ENCODE data around the gene BLOC1S5.

BLOC1S5 gene

GRCh38 chr6:8020083-8020482 is 44.1 kb downstream of the BLOC1S5 start:
- Histone ChIP-seq H3K4me2 (ENCODE audit: low read length) (no peak overlapping the region), H3K9ac (ENCODE audit: low read length) (no peak overlapping the region), H2AFZ (ENCODE audit: insufficient read depth, low read length, poor library complexity) (no peak overlapping the region), H4K8ac (ENCODE audit: low read depth, low read length) (no peak overlapping the region), H2BK120ac (ENCODE audit: insufficient read depth, low read length, poor library complexity) (no peak overlapping the region), H3K4me3 (ENCODE audit: low read depth, low read length) (no peak overlapping the region), H3K4ac (ENCODE audit: low read depth, low read length) (no peak overlapping the region), H3K23ac (ENCODE audit: low read length) (no peak overlapping the region), H3K4me1 (ENCODE audit: control insufficient read depth in 1 of 2, insufficient read depth in 2 of 2, low read length in 2 of 2) (no peaks in the 10 kb centered on the region), H4K91ac (ENCODE audit: low read depth, low read length) (no peak overlapping the region), H3K14ac (ENCODE audit: low read length) (no peak overlapping the region), H3K79me2 (ENCODE audit: control insufficient read depth, insufficient read depth, low read length, poor library complexity) (no peaks in the 10 kb centered on the region), H3K18ac (ENCODE audit: low read length) (no peak overlapping the region), H2BK12ac (ENCODE audit: low read length) (no peak overlapping the region), H2AK5ac (ENCODE audit: low read length) (no peak overlapping the region), H3K9me3 (ENCODE audit: insufficient read depth, low read depth, low read length) (no peaks in the 10 kb centered on the region), H3K27ac (ENCODE audit: low read depth, low read length) (no peak overlapping the region), H3K27me3 (ENCODE audit: insufficient read depth, low read length) (no peaks in the 10 kb centered on the region), H3K79me1 (ENCODE audit: low read length) (no peaks in the 10 kb centered on the region), H2BK5ac (ENCODE audit: low read depth, low read length, poor library complexity) (no peak overlapping the region), H4K12ac (ENCODE audit: low read depth, low read length) (no peak overlapping the region), H3K36me3 (ENCODE audit: control insufficient read depth in 1 of 2, insufficient read depth in 2 of 2, low read length in 2 of 2) (no peaks in the 10 kb centered on the region)
- WGBS (ENCODE audit: extremely low coverage, insufficient coverage, insufficient read length) = no CpG with 5 or more reads among the region's 4 CpGs
- no peak for DNase-seq

GRCh38 chr6:8017705-8018104 is 46.5 kb downstream of the BLOC1S5 start:
- no peak overlapping the region for H3K23ac ChIP-seq (ENCODE audit: low read length)
- H3K79me2 ChIP-seq (ENCODE audit: control insufficient read depth, insufficient read depth, low read length, poor library complexity) = no peaks in the 10 kb centered on the region
- H3K36me3 ChIP-seq (ENCODE audit: control insufficient read depth in 1 of 2, insufficient read depth in 2 of 2, low read length in 2 of 2) = peaks cover 2 to 5% of the 10 kb centered on the region in 2 experiments
- H3K9me3 ChIP-seq (ENCODE audit: insufficient read depth, low read depth, low read length) = no peaks in the 10 kb centered on the region
- no peak overlapping the region for H3K4ac ChIP-seq (ENCODE audit: low read depth, low read length)
- H3K4me3 ChIP-seq (ENCODE audit: low read depth, low read length) = no peak overlapping the region
- H2AK5ac ChIP-seq (ENCODE audit: low read length) = no peak overlapping the region
- no peak overlapping the region for H4K8ac ChIP-seq (ENCODE audit: low read depth, low read length)
- DNase-seq = no peak
- H2BK12ac ChIP-seq (ENCODE audit: low read length) = no peak overlapping the region
- H4K91ac ChIP-seq (ENCODE audit: low read depth, low read length) = no peak overlapping the region
- H3K18ac ChIP-seq (ENCODE audit: low read length) = no peak overlapping the region
- no peak overlapping the region for H4K12ac ChIP-seq (ENCODE audit: low read depth, low read length)
- no peak overlapping the region for H2BK120ac ChIP-seq (ENCODE audit: insufficient read depth, low read length, poor library complexity)
- H2BK5ac ChIP-seq (ENCODE audit: low read depth, low read length, poor library complexity) = no peak overlapping the region
- H3K79me1 ChIP-seq (ENCODE audit: low read length) = no peaks in the 10 kb centered on the region
- H3K27me3 ChIP-seq (ENCODE audit: insufficient read depth, low read length) = no peaks in the 10 kb centered on the region
- H3K9ac ChIP-seq (ENCODE audit: low read length) = no peak overlapping the region
- H3K27ac ChIP-seq (ENCODE audit: low read depth, low read length) = no peak overlapping the region
- no peak overlapping the region for H3K4me2 ChIP-seq (ENCODE audit: low read length)
- no peak overlapping the region for H2AFZ ChIP-seq (ENCODE audit: insufficient read depth, low read length, poor library complexity)
- H3K4me1 ChIP-seq (ENCODE audit: control insufficient read depth in 1 of 2, insufficient read depth in 2 of 2, low read length in 2 of 2) = no peaks in the 10 kb centered on the region
- no CpG with 5 or more reads among the region's 7 CpGs for WGBS (ENCODE audit: extremely low coverage, insufficient coverage, insufficient read length)
- H3K14ac ChIP-seq (ENCODE audit: low read length) = no peak overlapping the region

GRCh38 chr6:8017276-8017701 is 46.9 kb downstream of the BLOC1S5 start:
- no peak overlapping the region for H3K9ac ChIP-seq (ENCODE audit: low read length)
- H3K27ac ChIP-seq (ENCODE audit: low read depth, low read length) = no peak overlapping the region
- peaks cover 2 to 5% of the 10 kb centered on the region in 2 experiments for H3K36me3 ChIP-seq (ENCODE audit: control insufficient read depth in 1 of 2, insufficient read depth in 2 of 2, low read length in 2 of 2)
- no peak overlapping the region for H2AK5ac ChIP-seq (ENCODE audit: low read length)
- no peak overlapping the region for H3K18ac ChIP-seq (ENCODE audit: low read length)
- H2BK12ac ChIP-seq (ENCODE audit: low read length) = no peak overlapping the region
- no peak overlapping the region for H2BK120ac ChIP-seq (ENCODE audit: insufficient read depth, low read length, poor library complexity)
- no peaks in the 10 kb centered on the region for H3K4me1 ChIP-seq (ENCODE audit: control insufficient read depth in 1 of 2, insufficient read depth in 2 of 2, low read length in 2 of 2)
- no peak overlapping the region for H4K8ac ChIP-seq (ENCODE audit: low read depth, low read length)
- H3K27me3 ChIP-seq (ENCODE audit: insufficient read depth, low read length) = no peaks in the 10 kb centered on the region
- H3K23ac ChIP-seq (ENCODE audit: low read length) = no peak overlapping the region
- H3K4ac ChIP-seq (ENCODE audit: low read depth, low read length) = no peak overlapping the region
- no peak overlapping the region for H2AFZ ChIP-seq (ENCODE audit: insufficient read depth, low read length, poor library complexity)
- H4K12ac ChIP-seq (ENCODE audit: low read depth, low read length) = no peak overlapping the region
- DNase-seq = no peak
- no peak overlapping the region for H3K14ac ChIP-seq (ENCODE audit: low read length)
- WGBS (ENCODE audit: extremely low coverage, insufficient coverage, insufficient read length) = no CpG with 5 or more reads among the region's 9 CpGs
- H2BK5ac ChIP-seq (ENCODE audit: low read depth, low read length, poor library complexity) = no peak overlapping the region
- H3K4me2 ChIP-seq (ENCODE audit: low read length) = no peak overlapping the region
- no peaks in the 10 kb centered on the region for H3K79me2 ChIP-seq (ENCODE audit: control insufficient read depth, insufficient read depth, low read length, poor library complexity)
- no peaks in the 10 kb centered on the region for H3K79me1 ChIP-seq (ENCODE audit: low read length)
- no peaks in the 10 kb centered on the region for H3K9me3 ChIP-seq (ENCODE audit: insufficient read depth, low read depth, low read length)
- H4K91ac ChIP-seq (ENCODE audit: low read depth, low read length) = no peak overlapping the region
- H3K4me3 ChIP-seq (ENCODE audit: low read depth, low read length) = no peak overlapping the region

- no peaks in the 10 kb centered on the region for H3K4me1 ChIP-seq (ENCODE audit: control insufficient read depth in 1 of 2, insufficient read depth in 2 of 2, low read length in 2 of 2)
- no peak overlapping the region for H2AFZ ChIP-seq (ENCODE audit: insufficient read depth, low read length, poor library complexity)
- no peak overlapping the region for H3K27ac ChIP-seq (ENCODE audit: low read depth, low read length)
- no peak overlapping the region for H2BK12ac ChIP-seq (ENCODE audit: low read length)
- H3K27me3 ChIP-seq (ENCODE audit: insufficient read depth, low read length) = no peaks in the 10 kb centered on the region
- H3K4ac ChIP-seq (ENCODE audit: low read depth, low read length) = no peak overlapping the region
- H3K23ac ChIP-seq (ENCODE audit: low read length) = no peak overlapping the region
- WGBS (ENCODE audit: extremely low coverage, insufficient coverage, insufficient read length) = no CpG with 5 or more reads among the region's 3 CpGs
- no peak overlapping the region for H3K9ac ChIP-seq (ENCODE audit: low read length)
- no peak overlapping the region for H3K4me3 ChIP-seq (ENCODE audit: low read depth, low read length)
- no peaks in the 10 kb centered on the region for H3K9me3 ChIP-seq (ENCODE audit: insufficient read depth, low read depth, low read length)
- no peak overlapping the region for H3K4me2 ChIP-seq (ENCODE audit: low read length)
- H4K8ac ChIP-seq (ENCODE audit: low read depth, low read length) = peak overlapping the region; percentile 47
- no peak overlapping the region for H4K12ac ChIP-seq (ENCODE audit: low read depth, low read length)
- H3K79me1 ChIP-seq (ENCODE audit: low read length) = no peaks in the 10 kb centered on the region
- H3K14ac ChIP-seq (ENCODE audit: low read length) = no peak overlapping the region
- H2AK5ac ChIP-seq (ENCODE audit: low read length) = no peak overlapping the region
- H4K91ac ChIP-seq (ENCODE audit: low read depth, low read length) = no peak overlapping the region
- peaks cover 2 to 5% of the 10 kb centered on the region in 2 experiments for H3K36me3 ChIP-seq (ENCODE audit: control insufficient read depth in 1 of 2, insufficient read depth in 2 of 2, low read length in 2 of 2)
- H2BK5ac ChIP-seq (ENCODE audit: low read depth, low read length, poor library complexity) = no peak overlapping the region
- H3K79me2 ChIP-seq (ENCODE audit: control insufficient read depth, insufficient read depth, low read length, poor library complexity) = no peaks in the 10 kb centered on the region
- no peak for DNase-seq
- no peak overlapping the region for H3K18ac ChIP-seq (ENCODE audit: low read length)
- no peak overlapping the region for H2BK120ac ChIP-seq (ENCODE audit: insufficient read depth, low read length, poor library complexity)
These were observed 49.2 kb downstream of the BLOC1S5 start for GRCh38 chr6:8014947-8015346.
